Adrenal gland (tissue), 5 donors: ENCODE data around the gene GLCE.

Experiments
- CTCF ChIP-seq, 6 experiments: fragments of 450-650 bp in 4 of 6; fragments of 200-600 bp in 2 of 6; sonication (generic) in 1 of 6; IDR thresholded peaks; 1 replicate in 5 of 6; 2 replicates in 1 of 6; pipeline versions ENCODE4 v1.5.1 to v1.8.0; 2016 to 2021; ENCODE audit warnings: antibody characterized with exemption in 6 of 6, mild to moderate bottlenecking in 2 of 6, moderate library complexity in 1 of 6
- POLR2A ChIP-seq, 2 donors: fragments of 450-650 bp; IDR thresholded peaks; one replicate each; pipeline ENCODE4 v1.6.1; 2017; ENCODE audit warnings: antibody characterized with exemption in 2 of 2, mild to moderate bottlenecking in 2 of 2, moderate library complexity in 1 of 2
- donor health status: DM: no; HTN: no; CAD: no.

- TF ChIP-seq POLR2A (IDR thresholded peaks at IDR 0.05) (no peak), CTCF (IDR thresholded peaks at IDR 0.05) (no peak)
Measured at GRCh38 chr15:69165637-69166025, 5.2 kb downstream of the GLCE start.
